Right cardiac atrium (tissue), 5 donors: Measurements from ENCODE around the gene IRF7. TPM values are rescaled to one million over a fixed set of nuclear protein-coding genes. Genes with fewer than 3 reads are reported as not detected.
A peak's percentile ranks its signal among the peaks of the same experiment; 100 is the strongest.

ENCODE experiments used
- ATAC-seq, 2 donors: fragments of 200-7000 bp; cut with Tn5 transposase; one replicate each; pipeline versions ENCODE4 v1.8.0 to v1.9.1; 2020; ENCODE audit warnings: moderate library complexity in 2 of 2, mild to moderate bottlenecking in 1 of 2
- DNase-seq, 3 donors: peaks; one replicate each; pipeline ENCODE4 v3.0.0-alpha.2; 2020
- H3K27ac ChIP-seq: one replicate; pipeline ENCODE4 v1.5.1; 2013; ENCODE audit warnings: mild to moderate bottlenecking, low read length, control low read depth, moderate library complexity
- H3K27me3 ChIP-seq: one replicate; pipeline ENCODE4 v1.6.1; 2013; ENCODE audit not compliant: control insufficient read depth, insufficient read depth
- H3K4me1 ChIP-seq: one replicate; pipeline ENCODE4 v1.6.1; 2013; ENCODE audit warnings: low read length; ENCODE audit not compliant: control insufficient read depth, insufficient read depth
- H3K4me3 ChIP-seq: one replicate; pipeline ENCODE4 v1.5.1; 2013; ENCODE audit warnings: low read length, control low read depth
- H3K9me3 ChIP-seq: one replicate; pipeline ENCODE4 v1.6.1; 2013; ENCODE audit warnings: low read length; ENCODE audit not compliant: control insufficient read depth
- WGBS: extraction: QIAGEN DNeasy Blood & Tissue Kit; methylation state at CpG from one replicate; pipeline ENCODE4 v1.1.7; 2013; 5-methylcytosine and 5-hydroxymethylcytosine counted together
- intact Hi-C, 4 donors: fragments of 100-400 bp; cut with DNase I; formaldehyde crosslinking; loops; one replicate each; pipeline versions ENCODE4 v1.11.0 to v1.14.0; 2022 to 2023
- polyA plus RNA-seq: library from polyadenylated mRNA; stranded (reverse); fragments of 200-250 nt; gene quantifications from one replicate; pipeline ENCODE4 v1.2.3, GENCODE V29; 2013
- total RNA-seq, 4 donors: library from RNA; stranded (reverse); fragmentation: NEBNext Ultra II Directional; extraction: Animal tissue kit (Norgen Biotek cat#: 25700); gene quantifications; one replicate each; pipeline ENCODE4 v1.2.1, GENCODE V29; 2021
- donor health status: healthy with polysubstance abuse.
- donor health status: DM: no; HTN: yes; CAD: no.
- donor health status: DM: no; HTN: no; CAD: no.
- donor health status: DM: no; HTN: yes; CAD: no; lungs with severe emphysema.
- donor health status: DM: yes; HTN: yes; CAD: no.

The IRF7 gene
- total and polyA plus RNA-seq, 5 donors, result 9.4 to 19.2 (median 13.8) TPM

- WGBS, result 91% methylated on average over 13 of the region's 13 CpGs
- Histone ChIP-seq H3K27ac (no peak overlapping the region), H3K9me3 (no peaks in the 10 kb centered on the region), H3K27me3 (no peaks in the 10 kb centered on the region), H3K4me3 (no peak overlapping the region), H3K4me1 (peaks cover 2% of the 10 kb centered on the region)
- no peak for ATAC-seq
- DNase-seq, result no peak
- intact Hi-C loops, result no loop called here
These were observed 12.6 kb downstream of the IRF7 start for GRCh38 chr11:603154-603553.

GRCh38 chr11:601573-602245 is 14.0 kb downstream of the IRF7 start:
- no peak overlapping the region for H3K27ac ChIP-seq
- no peak overlapping the region for H3K4me3 ChIP-seq
- H3K9me3 ChIP-seq, result no peaks in the 10 kb centered on the region
- DNase-seq (no peak), ATAC-seq (no peak)
- 94% methylated on average over 23 of the region's 23 CpGs for WGBS
- intact Hi-C loops, result no loop called here
- peaks cover 2% of the 10 kb centered on the region for H3K4me1 ChIP-seq
- H3K27me3 ChIP-seq, result no peaks in the 10 kb centered on the region

- 92% methylated on average over 30 of the region's 30 CpGs for WGBS
These were observed 17.6 kb downstream of the IRF7 start for GRCh38 chr11:598005-598680.

GRCh38 chr11:597166-597725 is 18.5 kb downstream of the IRF7 start:
- no peaks in the 10 kb centered on the region for H3K4me1 ChIP-seq
- intact Hi-C loops, result no loop called here
- H3K9me3 ChIP-seq, result no peaks in the 10 kb centered on the region
- ATAC-seq (peak; percentile 9 to 13), DNase-seq (peak in 2 of 3 donors; percentile 35 to 63)
- 89% methylated on average over 29 of the region's 29 CpGs for WGBS
- H3K4me3 ChIP-seq, result no peak overlapping the region
- no peak overlapping the region for H3K27ac ChIP-seq
- no peaks in the 10 kb centered on the region for H3K27me3 ChIP-seq

More at GRCh38 chr11:598005-598680, 17.6 kb downstream of the IRF7 start:
- DNase-seq, result peak in 1 of 3 donors; percentile 43
- no peaks in the 10 kb centered on the region for H3K4me1 ChIP-seq
- peak; percentile 9 for ATAC-seq
- H3K27ac ChIP-seq, result no peak overlapping the region
- intact Hi-C loops, result no loop called here
- H3K9me3 ChIP-seq, result no peaks in the 10 kb centered on the region
- no peak overlapping the region for H3K4me3 ChIP-seq
- no peaks in the 10 kb centered on the region for H3K27me3 ChIP-seq

GRCh38 chr11:596374-596773 is 19.4 kb downstream of the IRF7 start:
- WGBS, result 87% methylated on average over 10 of the region's 10 CpGs
- Histone ChIP-seq H3K4me3 (no peak overlapping the region), H3K4me1 (no peaks in the 10 kb centered on the region), H3K27ac (no peak overlapping the region), H3K9me3 (no peaks in the 10 kb centered on the region), H3K27me3 (no peaks in the 10 kb centered on the region)
- intact Hi-C loops, result no loop called here
- DNase-seq, result peak in 1 of 3 donors; percentile 21
- no peak for ATAC-seq

- intact Hi-C loops, result no loop called here
- no peaks in the 10 kb centered on the region for H3K9me3 ChIP-seq
- H3K27me3 ChIP-seq, result no peaks in the 10 kb centered on the region
- H3K27ac ChIP-seq, result no peak overlapping the region
- DNase-seq (peak in 1 of 3 donors; percentile 32), ATAC-seq (peak in 1 of 2 donors; percentile 4)
- 91% methylated on average over 10 of the region's 10 CpGs for WGBS
- H3K4me3 ChIP-seq, result no peak overlapping the region
- H3K4me1 ChIP-seq, result no peaks in the 10 kb centered on the region
These were observed 20.4 kb downstream of the IRF7 start for GRCh38 chr11:595400-595799.

GRCh38 chr11:593347-593746 is 22.4 kb downstream of the IRF7 start:
- H3K4me1 ChIP-seq, result no peaks in the 10 kb centered on the region
- intact Hi-C loops, result no loop called here
- H3K27me3 ChIP-seq, result no peaks in the 10 kb centered on the region
- ATAC-seq (no peak), DNase-seq (peak in 1 of 3 donors; percentile 36)
- no peak overlapping the region for H3K27ac ChIP-seq
- H3K4me3 ChIP-seq, result no peak overlapping the region
- H3K9me3 ChIP-seq, result no peaks in the 10 kb centered on the region
- 93% methylated on average over 21 of the region's 21 CpGs for WGBS

GRCh38 chr11:592918-593317 is 22.8 kb downstream of the IRF7 start:
- intact Hi-C loops, result no loop called here
- ATAC-seq (no peak), DNase-seq (peak in 1 of 3 donors; percentile 39)
- no peaks in the 10 kb centered on the region for H3K27me3 ChIP-seq
- 89% methylated on average over 10 of the region's 10 CpGs for WGBS
- no peaks in the 10 kb centered on the region for H3K4me1 ChIP-seq
- H3K9me3 ChIP-seq, result no peaks in the 10 kb centered on the region
- H3K4me3 ChIP-seq, result no peak overlapping the region
- H3K27ac ChIP-seq, result no peak overlapping the region

GRCh38 chr11:592501-592900 is 23.2 kb downstream of the IRF7 start:
- intact Hi-C loops, result no loop called here
- WGBS, result 96% methylated on average over 22 of the region's 22 CpGs

GRCh38 chr11:590997-591396 is 24.8 kb downstream of the IRF7 start:
- no peak overlapping the region for H3K4me3 ChIP-seq
- no peak for ATAC-seq
- H3K9me3 ChIP-seq, result no peaks in the 10 kb centered on the region
- 75% methylated on average over 11 of the region's 11 CpGs for WGBS
- DNase-seq, result no peak
- H3K27me3 ChIP-seq, result no peaks in the 10 kb centered on the region
- intact Hi-C loops, result no loop called here
- no peak overlapping the region for H3K27ac ChIP-seq
- no peaks in the 10 kb centered on the region for H3K4me1 ChIP-seq

More at GRCh38 chr11:592501-592900, 23.2 kb downstream of the IRF7 start:
- no peak overlapping the region for H3K4me3 ChIP-seq
- no peaks in the 10 kb centered on the region for H3K9me3 ChIP-seq
- H3K27me3 ChIP-seq, result no peaks in the 10 kb centered on the region
- ATAC-seq (no peak), DNase-seq (peak in 1 of 3 donors; percentile 45)
- no peak overlapping the region for H3K27ac ChIP-seq
- H3K4me1 ChIP-seq, result no peaks in the 10 kb centered on the region

- no peaks in the 10 kb centered on the region for H3K9me3 ChIP-seq
- DNase-seq, result peak in 1 of 3 donors; percentile 34
These were observed 26.0 kb downstream of the IRF7 start for GRCh38 chr11:589798-590197.

More at GRCh38 chr11:589798-590197, 26.0 kb downstream of the IRF7 start:
- ATAC-seq, result no peak
- Histone ChIP-seq H3K4me1 (no peaks in the 10 kb centered on the region), H3K27me3 (no peaks in the 10 kb centered on the region), H3K27ac (no peak overlapping the region), H3K4me3 (no peak overlapping the region)
- intact Hi-C loops, result no loop called here
- WGBS, result 94% methylated on average over 26 of the region's 26 CpGs
